G401 (cell line): ENCODE results near the gene HPCA. TPM values are rescaled to one million over a fixed set of nuclear protein-coding genes. Genes with fewer than 3 reads are reported as not detected.

Experiments used
- DNase-seq: peaks from one replicate; pipeline ENCODE4 v3.0.0-alpha.2; 2015; ENCODE audit warnings: low spot score
- in situ Hi-C: cut with HindIII; loops from 2 replicates; pipeline ENCODE4 v1.10.0; 2016; ENCODE audit warnings: low sequenced_read_pairs, mixed read lengths
- total RNA-seq: library from RNA; depleted of rRNA; stranded (reverse); fragments of >200 nt; shearing (Covaris generic); gene quantifications from 2 replicates; pipeline ENCODE4 v1.2.3, GENCODE V29; 2014

Gene HPCA
- total RNA-seq, 1 experiment from 2014 or later = not detected

DNA sequence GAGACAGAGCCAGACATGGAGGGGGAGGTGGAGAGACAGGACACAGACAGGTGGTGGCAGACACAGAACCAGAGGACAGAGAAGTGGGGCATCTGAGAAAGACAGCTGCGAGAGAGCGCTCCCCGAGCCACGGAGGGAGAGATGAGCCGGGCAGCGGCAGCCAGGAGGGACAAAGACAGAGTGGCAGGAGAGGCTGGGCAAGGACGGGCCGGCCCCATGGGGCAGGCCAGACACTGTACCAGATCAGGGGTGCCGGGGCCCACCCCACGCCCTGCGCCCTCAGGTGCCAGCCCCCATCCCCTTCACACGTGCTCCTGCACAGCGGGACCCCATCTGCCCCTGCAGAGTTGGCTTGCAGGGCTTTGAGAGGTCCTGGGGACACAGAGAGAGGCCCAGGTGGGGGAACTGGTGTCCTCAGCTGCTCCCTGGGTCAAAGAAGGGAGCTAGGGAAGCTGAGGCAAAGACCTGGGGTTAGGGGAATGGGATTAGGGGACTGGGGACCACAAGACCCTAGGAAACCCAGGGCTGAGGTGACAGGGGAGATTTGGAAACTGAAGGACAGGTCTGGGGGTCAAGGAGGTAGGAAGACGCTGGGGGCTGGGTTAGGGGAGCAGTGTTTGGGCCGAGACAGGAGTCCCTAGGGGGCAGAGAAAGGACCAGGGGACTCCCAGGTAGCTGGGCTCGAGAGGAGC lies 16.2 kb upstream of the HPCA start:
- peak; percentile 53 for DNase-seq
- in situ Hi-C loops = no loop called here

DNA sequence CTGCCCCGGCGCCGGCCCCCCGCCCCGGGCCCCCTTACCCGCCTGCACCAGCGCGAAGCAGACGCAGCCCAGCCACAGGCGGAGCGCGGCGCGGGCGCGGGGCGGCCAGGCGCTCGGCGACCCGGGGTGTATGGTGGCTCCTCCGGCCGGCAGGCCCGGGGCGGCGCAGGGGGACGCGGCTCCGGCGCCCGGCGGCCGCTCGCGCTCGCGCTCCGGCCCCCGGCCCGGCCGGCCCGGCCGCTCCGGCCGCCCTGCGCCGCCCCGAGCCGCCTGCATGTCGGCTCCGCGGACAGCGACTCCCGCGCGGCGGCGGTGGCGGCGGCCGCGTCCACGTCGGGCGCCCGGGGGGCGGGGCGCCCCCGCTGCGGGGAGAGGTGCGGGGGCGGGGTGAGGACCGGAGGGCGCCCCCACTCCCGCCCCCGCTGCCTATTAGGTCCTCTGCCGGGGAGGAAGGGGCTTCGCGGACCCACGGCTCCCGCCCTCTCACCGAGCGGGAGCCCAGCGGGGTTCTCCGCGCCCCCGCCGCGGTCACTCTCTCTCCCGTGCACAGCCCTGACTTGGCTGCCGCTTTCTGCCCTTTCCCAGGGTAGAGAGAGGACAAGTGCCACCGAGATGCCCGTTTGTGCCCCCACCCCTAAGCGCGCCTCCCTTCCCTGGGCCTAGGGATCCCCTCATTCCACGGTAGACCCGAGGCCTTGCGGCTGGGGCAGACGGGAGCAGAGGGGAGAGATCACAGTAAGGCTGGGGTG lies 15.5 kb upstream of the HPCA start, which contains the start of gene FNDC5:
TSS of gene FNDC5 (minus strand) at position 298 of the 749 bp plus-strand sequence.
- in situ Hi-C loops = no loop called here
- DNase-seq = no peak

DNA sequence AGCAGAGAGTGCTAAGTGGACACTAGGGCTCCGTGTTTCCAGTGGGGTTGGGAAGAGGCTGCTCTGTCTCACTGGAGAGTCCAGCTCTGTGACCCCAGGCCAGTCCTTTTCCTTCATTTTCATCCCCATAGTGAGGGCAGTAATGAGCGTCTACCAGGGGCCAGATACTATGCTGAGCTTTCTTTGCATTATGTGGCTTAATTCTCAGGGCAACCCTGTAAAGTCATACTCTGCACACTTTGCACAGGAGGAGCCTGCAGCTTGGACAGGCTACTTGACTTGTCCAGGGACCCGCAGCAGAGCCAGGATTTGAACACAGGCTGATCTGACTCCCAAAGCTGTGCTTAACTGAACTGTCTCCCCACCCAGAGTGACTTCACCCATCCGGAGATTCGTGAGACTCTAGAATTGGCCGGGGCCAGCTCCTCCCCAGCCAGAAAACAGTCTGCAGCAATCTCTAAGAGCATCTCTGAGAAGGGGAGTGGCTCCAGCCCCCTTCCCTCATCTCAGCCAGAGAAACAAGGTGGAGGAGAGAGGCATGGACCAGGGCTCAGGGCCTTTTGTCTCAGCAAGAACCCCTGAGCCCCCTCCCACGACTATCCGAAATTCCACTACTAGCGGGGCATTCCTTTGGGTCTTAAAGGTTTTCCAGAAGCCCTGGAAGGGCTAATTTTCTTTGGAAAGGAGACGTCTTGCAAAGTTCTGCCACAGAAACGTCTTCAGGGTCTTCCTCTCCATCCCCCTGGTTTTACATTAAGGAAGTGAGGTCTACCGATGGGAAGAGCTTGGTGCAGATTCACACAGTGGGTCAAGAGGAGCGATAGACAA lies 14.7 kb upstream of the HPCA start:
- in situ Hi-C loops = no loop called here
- DNase-seq = peak; percentile 45

DNA sequence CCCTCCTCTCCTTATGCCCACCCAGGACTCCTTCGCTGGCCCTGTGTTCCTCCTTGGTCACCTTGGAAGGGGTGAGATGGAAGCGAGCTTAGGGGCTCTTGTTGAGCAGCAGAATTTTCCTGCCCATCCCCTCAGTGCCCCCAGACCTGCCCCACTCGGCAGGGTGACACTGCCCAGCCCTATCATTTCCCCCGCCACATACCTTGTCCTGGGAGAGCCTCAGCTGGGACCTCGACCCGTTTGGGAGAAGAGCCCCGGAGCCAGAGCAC lies 14.2 kb upstream of the HPCA start:
- in situ Hi-C loops = no loop called here
- peak; percentile 9 for DNase-seq

DNA sequence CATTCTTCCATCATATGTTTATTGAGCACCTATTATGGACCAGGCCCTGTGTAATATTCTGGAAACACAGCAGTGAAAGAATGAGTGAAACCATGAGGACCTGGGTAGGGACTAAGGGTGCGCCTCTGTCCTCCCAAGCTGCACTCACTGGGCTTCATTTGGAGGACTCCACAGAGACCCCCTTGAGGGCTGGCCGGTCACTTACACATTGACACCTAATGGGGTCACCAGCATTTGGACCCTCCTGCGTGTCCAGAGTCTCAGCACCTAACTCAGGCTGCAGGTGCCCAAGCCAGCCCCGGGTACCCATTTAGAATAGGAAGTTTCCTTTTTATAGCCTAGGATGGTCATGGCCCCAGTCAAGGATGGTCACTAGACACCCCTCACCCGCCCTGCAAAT lies 12.8 kb upstream of the HPCA start:
- in situ Hi-C loops = no loop called here
- DNase-seq = no peak

- in situ Hi-C loops = no loop called here
These were observed 11.2 kb upstream of the HPCA start for GRCh38 chr1:32874860-32875752.

GRCh38 chr1:32876341-32877210 lies 9.7 kb upstream of the HPCA start:
- no peak for DNase-seq
- in situ Hi-C loops = no loop called here

More at GRCh38 chr1:32874860-32875752, 11.2 kb upstream of the HPCA start:
- no peak for DNase-seq

GRCh38 chr1:32877211-32878110 lies 8.8 kb upstream of the HPCA start:
- in situ Hi-C loops = no loop called here
- DNase-seq = peak; percentile 82

GRCh38 chr1:32878183-32878582 lies 8.1 kb upstream of the HPCA start:
- peak; percentile 95 for DNase-seq
- in situ Hi-C loops = no loop called here

- no peak for DNase-seq
- in situ Hi-C loops = no loop called here
These were observed 7.7 kb upstream of the HPCA start for GRCh38 chr1:32878637-32879041.

DNA sequence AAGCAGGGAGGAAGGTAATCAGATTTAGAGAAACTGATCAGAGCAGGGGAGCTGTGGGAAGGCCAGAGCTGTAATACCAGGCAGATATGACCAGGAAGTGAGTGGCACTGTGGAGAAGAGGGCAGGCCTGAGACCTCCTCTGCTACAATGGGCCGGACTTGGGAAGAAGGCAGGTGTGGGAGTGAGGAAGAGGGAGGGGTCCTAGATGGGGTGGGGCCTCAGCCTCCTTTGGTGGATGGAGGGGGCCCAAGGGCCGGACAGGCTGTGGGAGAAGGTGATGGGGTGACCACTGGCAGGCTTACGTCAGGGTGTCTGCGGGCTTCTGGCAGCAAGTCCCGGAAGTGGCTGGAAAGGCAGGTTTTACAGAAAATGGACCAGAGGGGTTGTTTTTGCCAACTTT lies 5.0 kb upstream of the HPCA start:
- in situ Hi-C loops = no loop called here
- no peak for DNase-seq

DNA sequence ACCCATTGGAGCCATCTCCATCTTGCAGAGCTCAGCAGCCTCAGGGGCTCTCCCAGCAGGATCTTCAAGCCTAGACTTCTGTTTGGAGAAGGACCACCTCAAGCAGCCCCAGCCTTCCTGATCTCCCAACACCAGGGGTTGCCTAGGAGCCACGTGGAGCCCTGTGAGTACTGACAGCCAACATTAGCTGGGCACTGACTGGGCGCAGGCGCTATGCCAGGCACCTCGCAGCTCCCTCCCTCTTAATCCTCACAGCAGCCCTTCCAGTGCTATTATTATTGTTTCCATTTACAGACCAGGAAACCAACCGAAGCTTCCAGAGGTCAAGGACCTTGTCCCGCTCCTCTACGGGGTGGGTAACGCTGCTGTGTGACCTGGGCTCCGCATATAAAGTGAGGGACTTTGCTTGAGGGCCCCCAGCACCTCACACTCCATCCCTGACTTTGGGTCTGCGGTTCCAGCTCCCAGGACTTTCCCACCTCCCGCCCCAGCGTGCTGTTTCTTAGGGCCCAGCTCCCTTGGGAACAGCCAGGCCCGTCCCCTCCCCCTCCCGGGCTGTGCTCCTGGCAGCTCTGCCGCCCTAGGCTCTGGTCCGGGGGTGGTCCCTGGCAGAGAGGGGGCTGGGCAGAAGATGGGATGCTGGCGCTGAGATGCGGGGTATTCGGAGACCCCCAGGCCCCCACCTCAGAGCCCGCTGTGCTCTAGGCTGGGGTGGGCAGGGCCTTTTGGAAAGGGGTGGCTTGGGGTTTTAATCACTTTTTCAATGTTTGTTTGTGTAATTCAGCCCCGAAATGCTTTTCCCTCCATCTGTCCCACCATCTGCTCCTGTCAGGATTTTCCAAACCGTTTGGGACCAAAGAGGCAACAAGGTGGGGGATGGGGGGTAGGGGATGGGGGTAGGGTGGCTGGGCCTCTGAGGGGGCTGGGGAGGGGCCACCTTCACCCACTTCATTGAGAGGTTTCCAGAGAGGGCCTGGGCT lies 4.1 kb upstream of the HPCA start:
- in situ Hi-C loops = no loop called here
- peak; percentile 95 for DNase-seq

- in situ Hi-C loops = no loop called here
- DNase-seq = no peak
These were observed 2.8 kb upstream of the HPCA start for GRCh38 chr1:32883338-32884031.

DNA sequence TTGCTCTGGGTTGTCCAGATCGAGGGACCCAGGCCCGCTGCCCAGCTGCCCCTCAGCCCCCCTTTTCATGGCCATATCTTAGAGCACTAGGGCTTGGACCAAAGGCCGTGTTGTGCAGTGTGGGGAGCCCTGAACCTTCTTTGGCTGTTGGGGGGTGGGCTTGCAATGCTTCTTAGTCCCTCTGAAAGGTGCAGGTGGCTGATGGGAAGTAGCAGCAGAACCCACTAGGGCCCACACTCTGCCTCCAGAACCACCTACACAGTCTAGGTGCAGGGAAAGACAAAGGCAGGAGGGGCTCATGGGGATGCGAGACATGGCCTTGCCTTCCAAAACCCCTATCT lies 2.3 kb upstream of the HPCA start:
- in situ Hi-C loops = no loop called here

GRCh38 chr1:32884726-32885125 lies 1.6 kb upstream of the HPCA start:
- in situ Hi-C loops = no loop called here
- DNase-seq = no peak

More for the DNA sequence above, 2.3 kb upstream of the HPCA start:
- DNase-seq = no peak

DNA sequence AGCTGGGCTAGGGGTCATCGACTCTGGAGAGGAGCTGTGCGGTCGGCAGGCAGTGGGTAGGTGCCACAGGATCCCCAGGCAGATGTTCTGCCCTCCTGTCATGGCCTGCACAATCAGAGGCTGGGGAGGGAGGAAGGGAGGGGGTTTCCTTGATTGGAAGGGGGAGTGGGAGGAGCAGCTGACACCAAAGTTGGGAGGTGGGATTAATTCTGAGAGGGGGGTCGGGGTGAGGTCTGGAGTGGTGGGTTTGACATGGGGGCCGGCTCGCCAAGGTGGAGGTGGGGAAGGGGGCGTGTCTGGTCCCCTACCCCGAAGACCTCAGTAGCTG lies 651 bp upstream of the HPCA start:
- DNase-seq = no peak
- in situ Hi-C loops = no loop called here
